ENCODE measurements around the gene ADAMTS3.
"Not testable (repeated sequence)": the region's sequence is repeated elsewhere in the genome, so short reads cannot be mapped to it uniquely, and the experiment has no call there.

Gene ADAMTS3

DNA sequence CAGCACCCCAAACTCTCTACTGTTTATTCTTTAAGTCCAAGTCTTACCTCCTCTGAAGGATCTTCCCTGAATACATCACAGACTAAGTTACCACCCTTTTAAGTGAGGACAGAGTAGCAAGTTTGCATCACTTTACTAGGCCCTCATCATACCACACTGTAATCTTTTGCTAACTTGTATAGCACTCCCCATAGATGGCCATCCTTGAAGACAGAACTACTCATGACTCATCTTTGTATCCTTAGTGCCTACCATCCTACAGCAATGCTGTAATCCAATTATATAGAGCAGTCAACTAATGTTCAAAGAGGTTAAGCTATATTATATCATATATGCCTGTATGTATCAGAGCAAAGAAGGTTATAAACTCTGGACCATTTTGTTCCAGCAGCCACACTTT lies 101.4 kb downstream of the ADAMTS3 start:
- no peak for DNase-seq

DNA sequence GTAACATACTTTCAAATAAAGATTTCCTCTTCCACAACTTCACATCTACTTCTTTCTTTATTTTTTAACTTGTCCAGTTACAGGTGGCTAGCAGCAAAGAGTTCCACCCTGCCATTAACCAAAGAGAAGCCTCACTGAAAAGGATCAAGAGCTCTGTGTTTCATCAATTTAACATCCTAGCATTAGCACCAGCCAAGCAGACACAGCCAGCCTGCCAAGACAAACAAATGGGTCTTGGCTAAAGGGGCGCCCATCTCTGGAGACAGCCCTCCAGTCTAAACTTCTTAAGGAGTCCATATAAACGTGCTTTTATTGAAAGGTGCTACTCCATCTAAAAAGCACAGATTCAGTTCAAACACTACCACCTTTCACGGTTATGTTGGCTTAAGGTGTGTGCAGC lies 105.3 kb downstream of the ADAMTS3 start:
- no peak for DNase-seq

DNA sequence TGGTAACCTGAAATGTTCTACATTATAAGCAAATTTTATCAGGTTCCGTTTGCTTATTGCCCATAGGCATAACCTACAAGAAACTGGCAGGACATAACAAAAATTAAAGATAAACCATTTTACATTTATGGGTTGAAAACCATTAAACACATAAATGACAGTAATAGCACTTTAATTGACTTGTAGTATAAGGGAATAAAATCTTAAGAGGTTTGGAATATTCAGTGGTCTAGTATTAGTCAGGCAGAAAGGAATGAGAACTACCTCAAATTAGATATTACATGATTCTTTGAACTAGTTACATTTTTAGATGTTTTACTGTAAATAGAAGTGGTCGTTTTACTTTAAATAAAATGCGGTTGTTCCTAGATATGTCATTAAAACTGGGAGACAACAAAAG lies 111.9 kb downstream of the ADAMTS3 start:
- no peak for DNase-seq

DNA sequence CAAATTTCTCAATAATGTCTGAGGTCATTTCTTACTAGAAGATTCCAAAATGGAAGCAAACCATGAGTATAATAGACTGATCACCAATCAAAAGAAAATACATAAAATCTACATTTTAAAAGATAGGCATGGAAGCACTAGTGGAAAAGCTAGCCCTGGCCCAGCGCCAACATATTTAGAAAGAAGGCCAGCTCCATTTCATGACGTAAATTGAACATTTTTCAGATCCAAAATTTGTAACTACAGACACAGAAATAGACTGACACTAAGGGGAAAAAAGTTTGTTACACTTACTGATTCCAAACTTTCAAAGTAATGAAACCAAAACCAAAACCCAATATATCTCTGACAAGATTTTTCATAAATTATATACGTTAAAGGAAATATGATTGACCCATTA lies 117.7 kb downstream of the ADAMTS3 start:
- DNase-seq, result no peak

DNA sequence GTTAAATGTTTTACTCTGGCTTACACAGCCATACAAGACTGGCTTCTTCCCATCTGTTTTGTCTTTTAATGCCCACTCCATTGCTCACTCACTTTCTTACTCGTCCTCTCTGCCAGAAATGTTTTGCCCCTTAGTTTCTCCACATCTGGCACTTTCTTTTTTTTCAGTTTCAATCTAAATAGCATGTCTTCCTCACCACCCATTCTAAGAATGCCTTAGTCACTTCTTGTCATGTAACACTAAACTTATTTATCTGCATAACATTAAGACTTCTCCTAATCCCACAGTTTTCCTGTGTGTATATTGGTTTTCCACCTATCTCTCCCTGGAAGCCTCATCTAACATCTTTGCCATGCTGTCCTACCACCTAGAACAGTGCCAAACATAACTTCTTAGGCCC lies 119.3 kb downstream of the ADAMTS3 start:
- DNase-seq, result no peak

DNA sequence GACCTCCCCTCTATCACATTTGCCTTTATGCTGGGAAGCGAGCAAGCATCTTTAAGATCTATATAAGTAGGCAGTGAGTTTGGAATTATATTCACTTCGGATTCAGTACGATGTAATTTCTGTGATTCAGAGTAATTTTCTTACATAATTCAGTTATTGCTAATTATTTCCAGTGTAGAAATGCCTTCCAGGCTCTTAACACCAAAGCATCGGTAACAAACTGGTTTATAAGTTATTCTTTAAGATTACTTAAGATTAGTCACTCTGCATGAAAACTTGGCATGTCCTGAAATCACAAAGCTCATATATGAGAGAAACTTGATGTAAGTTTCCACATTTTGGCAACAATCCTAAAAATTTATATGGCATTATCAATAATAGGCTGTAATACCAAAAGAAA lies 120.8 kb downstream of the ADAMTS3 start:
- no peak for DNase-seq

DNA sequence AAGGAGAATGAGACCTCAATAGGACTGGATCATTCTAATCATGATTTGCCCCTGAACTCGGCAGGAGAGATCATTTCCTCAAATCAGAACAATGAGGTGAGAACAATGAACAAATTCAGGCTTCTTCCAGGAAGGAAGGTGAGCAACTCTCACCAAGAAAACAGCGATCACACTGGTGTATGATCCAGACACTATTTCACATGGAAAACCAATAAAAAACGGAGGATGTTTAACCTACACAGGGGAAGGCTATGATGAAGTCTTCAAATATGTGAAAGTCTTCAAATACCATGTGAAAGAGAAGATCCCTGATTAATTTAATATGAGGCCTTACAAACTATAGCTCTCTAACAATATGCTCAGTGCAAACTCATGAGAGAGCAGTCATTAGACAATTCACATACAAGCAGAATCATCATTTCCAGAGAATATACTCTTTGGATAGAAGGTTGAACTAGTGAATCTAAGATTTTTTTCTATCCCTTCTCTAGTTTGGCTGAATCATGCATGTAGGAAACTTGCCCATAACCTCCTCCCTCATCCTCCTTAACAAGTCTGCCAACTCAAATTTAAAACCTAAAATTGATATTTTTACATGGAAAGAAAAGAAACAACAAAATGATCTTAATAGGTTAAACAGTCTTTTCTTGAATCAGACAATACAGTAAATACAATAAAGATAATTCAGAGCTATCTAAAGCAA lies 122.5 kb downstream of the ADAMTS3 start:
- no peak for DNase-seq

DNA sequence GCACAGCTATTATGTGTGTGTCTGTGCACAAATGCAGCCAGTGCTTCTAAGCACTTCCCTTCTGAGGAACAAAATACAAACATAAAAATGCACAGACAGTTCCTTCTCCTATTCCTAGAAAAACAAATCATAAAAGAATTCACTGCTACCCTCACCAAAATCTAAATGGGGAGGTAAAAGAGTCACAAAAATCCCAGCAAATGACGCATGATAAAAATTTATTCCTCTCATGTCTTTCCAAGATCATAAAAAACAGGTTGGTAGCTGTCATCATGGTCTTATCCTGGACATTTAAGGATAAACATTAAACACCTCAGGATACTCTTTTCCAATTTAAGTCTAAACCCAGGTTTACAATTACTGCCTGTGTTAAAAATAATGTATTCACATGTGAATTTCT lies 124.9 kb downstream of the ADAMTS3 start:
- DNase-seq, result no peak

DNA sequence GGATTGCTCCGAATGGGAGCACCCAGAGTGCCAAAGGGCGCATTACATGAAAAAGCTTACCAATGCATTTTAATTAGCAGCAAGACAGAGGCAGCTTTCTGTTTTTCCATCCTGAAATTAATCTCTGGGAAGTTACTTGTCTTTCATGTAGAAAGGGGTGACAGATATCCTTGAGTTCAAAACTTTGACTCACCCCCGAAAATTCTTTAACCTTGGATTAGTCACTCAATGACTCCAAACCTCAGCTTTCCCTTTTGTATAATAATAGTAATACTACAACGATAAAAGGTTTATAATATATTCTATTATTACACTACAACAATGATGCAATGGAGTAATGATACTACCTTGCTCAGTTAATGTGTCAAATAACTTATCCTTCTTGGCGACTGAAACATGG lies 126.3 kb downstream of the ADAMTS3 start:
- DNase-seq, result no peak

DNA sequence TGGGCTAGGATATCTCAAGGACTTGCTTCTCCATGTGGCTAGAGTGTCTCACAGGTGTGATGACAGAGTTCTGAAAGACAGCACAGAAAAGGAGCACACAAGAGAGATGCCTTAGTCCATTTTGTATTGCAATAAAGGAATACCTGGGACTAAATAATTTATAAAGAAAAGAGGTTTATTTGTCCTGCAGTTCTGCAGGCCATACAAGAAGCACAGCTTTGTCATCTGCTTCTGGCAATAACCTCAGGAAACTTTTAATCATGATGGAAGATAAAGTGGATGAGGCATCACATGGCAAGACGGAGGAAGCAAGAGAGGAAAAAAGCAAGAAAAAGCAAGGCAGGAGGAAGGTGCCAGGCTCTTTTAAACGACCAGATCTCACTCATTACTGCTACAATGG lies 126.9 kb downstream of the ADAMTS3 start:
- DNase-seq, result no peak

DNA sequence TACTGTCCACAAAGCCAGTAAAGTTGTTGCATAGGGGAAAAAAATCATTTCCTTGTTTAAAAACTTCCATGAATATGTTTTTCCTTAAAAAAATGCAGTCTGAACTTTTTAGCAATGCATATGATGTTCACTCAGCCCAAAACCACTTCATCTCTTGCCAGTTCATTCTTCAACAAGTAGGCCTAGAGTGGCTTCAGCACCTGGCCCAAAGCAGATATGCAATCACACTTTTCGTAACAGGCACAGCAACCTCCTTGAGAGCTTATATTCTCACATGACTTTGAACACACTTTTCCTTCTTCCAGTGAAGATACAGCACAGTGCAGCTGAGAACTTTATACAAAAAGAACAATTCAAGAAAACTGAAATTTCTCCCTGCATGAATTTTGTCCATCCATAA lies 128.6 kb downstream of the ADAMTS3 start:
- no peak for DNase-seq

DNA sequence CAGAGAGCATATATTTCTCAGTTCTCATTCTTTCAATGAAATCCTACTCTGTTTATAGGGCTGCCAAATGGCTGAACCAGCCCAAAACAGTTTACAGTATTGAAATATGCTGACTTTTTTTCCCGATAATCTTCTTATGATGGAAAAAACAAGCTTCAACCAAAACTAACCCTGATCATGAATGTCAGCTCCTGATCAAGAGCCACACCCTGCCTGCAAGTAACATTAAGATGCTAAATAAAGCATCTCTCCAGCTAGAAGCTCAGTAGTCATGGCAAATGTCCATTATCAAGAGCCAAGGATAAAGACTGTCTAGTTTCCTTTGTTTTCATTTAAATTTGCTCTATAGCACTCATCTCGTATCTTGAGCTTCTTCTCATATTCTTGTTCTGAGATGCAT lies 136.0 kb downstream of the ADAMTS3 start:
- no peak for DNase-seq

DNA sequence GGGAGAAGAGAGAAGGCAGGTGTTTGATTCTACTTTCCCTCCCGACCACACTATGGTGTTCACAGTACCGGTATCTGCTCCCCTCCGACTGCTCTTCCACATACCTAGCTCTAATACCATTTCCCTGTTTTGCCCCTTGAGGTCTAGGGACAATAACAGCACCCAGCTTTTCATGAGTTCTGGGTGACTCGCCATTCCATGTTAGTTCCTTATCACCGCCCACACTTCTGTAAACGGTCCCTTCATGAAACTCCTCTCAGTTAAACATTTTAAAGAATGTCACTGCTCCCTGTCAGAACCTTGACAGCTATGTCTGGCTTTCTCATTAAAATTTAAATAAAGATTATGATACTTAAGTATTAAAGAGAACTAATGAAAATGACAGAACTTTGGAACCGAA lies 136.7 kb downstream of the ADAMTS3 start:
- no peak for DNase-seq

DNA sequence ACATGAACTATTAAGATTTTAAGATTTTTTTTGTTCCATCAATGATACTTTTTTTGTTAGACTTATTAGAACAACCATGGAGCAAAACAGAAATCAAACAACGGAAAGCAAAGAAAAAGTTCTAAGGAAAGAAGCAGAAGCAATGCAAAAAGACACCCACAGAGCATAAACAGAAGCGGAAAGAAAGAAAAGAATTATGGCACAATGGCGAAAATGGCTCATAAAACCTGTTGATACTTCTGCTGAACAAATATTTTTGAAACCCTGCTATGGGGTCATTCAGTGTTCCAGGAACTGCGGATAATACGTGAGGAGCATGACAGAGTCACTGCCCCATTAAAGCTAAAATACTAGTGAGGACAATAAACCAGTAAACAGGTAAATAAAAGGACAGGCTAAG lies 138.0 kb downstream of the ADAMTS3 start:
- no peak for DNase-seq

DNA sequence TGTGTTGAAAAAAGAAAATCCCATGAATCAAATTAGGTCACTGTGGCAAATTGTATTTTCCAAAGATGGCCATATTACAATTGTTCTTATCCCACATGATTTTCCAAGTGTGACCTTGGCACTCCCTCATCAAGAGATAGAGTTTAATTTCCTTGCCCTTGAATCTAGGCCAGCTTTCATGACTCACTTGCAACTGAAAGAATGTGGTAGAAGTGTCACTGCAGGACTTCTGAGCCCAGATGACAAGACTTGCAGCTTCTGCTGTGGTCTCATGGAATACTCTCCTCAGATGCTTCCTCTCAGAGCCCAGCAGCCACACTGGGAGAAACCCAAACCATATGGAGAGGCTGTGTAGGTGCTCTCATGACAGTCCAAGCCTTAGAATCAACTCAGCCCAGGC lies 139.0 kb downstream of the ADAMTS3 start:
- no peak for DNase-seq

DNA sequence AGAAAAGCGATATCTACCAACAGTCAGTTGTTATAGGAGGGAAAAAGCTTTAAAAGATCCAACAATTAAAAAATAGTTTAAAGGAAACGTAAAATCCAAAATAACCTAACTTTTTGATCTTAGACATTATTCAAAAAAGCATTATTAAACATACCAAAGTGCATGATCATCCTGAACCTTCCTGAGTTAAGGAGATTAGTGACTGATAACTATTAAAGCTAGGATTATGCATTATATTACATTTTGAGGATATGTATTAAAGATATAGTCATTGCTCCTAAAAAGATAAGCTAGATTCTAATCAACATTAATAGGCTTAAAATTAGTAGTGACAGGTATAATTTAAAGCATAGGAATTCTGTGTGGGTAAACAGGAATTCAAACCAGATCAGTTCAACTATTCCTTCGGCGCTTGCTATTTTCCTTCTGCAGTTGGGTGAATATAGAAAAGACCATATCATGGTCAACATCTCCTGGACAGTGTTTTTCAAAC lies 139.6 kb downstream of the ADAMTS3 start:
- DNase-seq, result no peak

DNA sequence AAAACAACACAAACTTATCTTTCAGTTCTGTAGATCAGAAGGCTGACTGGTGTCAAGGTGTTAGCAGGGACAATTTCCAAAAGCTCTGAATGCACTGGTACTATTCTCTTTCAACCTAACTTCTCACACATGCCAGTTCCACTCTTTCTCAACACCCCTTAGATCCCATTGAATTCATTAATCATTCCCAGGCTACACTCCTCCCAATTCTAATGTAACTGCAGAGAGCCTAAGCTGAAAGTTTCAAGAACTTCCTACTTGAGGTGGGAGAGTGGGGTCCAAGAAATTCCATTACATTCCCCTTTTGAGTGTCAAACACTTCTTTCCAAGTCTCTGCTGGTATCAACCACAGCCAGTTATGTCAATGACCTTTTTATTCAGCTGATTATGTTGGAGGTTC lies 142.0 kb downstream of the ADAMTS3 start:
- no peak for DNase-seq

DNA sequence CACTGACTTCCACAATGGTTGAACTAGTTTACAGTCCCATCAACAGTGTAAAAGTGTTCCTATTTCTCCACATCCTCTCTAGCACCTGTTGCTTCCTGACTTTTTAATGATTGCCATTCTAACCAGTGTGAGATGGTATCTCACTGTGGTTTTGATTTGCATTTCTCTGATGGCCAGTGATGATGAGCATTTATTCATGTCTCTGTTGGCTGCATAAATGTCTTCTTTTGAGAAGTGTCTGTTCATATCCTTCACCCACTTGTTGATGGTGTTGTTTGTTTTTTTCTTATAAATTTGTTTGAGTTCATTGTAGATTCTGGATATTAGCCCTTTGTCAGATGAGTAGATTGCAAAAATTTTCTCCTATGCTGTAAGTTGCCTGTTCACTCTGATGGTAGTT lies 143.1 kb downstream of the ADAMTS3 start:
- not testable (repeated sequence) for DNase-seq

DNA sequence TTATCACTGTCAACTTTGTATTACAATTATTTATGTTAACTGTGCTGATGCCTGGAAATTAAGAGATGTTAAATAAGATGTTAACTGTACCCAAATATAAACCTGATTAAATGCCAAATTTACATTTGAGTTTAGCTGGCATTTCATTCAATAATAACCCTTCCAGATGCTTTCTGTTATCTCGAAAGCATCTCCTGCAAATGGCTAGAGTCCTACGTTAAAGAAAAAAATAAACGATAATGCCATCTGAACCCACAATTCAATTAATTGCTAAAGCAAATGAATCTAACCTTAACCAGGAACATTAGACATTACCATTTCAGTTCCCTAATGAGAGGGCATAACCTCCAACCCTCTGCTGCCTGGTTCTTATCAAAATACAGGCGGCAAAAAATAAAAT lies 145.0 kb downstream of the ADAMTS3 start:
- no peak for DNase-seq

DNA sequence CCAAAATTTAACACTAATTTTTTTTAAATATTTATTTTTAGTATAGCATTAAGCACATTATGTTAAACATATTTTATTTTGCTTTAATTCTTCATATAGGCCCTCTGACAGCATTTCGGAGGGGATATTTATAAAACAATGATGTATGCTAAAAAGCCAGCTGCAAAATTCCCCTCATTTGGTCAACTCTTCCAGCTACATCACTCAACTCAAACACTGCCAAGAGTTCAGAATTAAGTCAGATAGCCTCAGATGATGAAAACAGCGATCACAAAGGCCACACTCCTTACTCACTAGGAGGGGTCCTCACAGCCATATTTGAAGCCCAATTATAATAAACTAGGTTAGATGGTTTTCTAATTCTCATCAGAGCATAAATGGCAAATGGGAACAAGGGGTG lies 146.6 kb downstream of the ADAMTS3 start:
- DNase-seq, result no peak

DNA sequence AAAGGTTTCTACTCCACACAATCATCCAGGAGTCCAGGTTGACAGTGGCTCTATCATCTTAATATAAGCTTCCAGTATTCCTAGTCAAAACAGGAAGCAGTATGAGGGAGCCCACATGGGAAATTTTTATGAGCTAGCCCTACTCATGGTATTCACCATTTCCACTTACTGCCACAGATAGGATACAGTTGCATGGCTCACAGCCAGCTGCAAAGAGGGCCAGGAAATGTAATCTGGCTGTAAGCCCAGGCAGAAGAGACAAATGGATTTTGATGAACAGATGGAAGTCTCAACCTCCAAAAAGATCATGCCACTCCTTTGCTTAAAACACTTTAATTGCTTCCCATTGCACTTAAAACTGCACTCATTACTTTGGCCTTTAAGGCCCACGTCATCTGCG lies 150.6 kb downstream of the ADAMTS3 start:
- peak; percentile 68 for DNase-seq

DNA sequence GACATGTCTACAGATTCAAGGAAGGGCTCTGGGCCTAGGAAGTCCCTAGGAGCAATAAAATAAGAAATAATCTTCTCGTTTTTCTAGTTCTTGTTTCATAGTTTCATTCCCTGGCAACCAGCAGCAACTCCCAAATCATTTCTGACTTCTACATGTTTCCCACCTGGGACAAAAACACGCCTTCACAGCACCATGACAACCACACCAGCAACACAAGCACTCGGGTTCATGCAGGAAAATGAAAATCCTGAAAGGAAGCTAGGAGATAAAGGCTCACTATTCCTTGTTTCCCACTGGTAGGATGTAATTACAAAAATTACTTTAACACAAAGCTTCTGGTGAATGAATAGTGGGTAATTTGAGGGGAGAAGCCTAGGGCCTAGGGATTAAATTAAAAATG lies 158.9 kb downstream of the ADAMTS3 start:
- no peak for DNase-seq

DNA sequence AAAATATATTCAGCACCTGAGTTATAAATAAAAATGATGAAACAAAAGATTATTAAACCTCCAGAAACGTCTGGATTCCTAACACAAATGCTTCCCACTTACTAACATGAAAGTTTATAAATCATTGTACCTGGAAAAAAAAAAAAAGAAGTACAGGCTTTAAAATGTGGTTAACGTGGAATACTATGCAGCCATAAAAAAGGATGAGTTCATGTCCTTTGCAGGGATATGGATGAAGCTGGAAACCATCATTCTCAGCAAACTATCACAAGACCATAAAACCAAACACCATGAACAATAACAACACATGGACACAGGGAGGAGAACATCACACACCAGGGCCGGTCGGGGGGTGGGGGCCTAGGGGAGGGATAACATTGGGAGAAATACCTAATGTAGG lies 160.5 kb downstream of the ADAMTS3 start:
- DNase-seq, result no peak

DNA sequence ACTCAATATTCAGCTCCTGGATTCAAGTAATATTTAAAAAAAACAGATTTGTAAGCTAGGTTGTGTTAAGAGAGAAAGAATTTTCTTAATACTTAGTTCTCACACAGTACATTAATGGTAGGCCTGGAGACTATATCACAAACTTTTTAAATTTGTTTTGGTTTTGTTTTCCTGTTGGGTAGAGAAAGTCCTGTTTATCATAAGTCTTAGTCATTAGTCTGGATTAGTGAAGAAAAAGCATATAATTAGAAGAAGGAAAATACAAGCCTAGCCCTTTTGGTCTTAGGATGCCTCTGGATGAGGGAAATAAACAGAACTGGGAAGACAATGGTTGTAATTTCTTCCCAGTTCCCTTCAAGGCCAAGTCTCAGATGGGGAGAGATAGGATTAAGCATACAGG lies 163.6 kb downstream of the ADAMTS3 start:
- DNase-seq, result no peak

DNA sequence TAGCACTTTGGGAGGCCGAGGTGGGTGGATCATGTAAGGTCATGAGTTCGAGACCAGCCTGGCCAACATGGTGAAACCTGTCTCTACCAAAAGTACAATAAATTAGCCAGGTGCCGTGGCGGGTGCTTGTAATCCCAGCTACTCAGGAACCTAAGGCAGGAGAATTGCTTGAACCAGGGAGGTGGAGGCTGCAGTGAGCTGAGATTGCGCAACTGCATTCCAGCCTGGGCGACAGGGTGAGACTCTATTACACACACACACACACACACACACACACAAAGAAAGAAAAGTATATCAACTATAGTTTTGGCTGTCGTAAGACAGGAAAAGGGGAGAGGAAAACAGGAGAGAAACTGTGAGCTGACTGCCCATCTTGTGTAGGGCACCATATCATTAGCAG lies 171.7 kb downstream of the ADAMTS3 start:
- DNase-seq, result no peak
